PC-3 (cell line): Measurements from ENCODE around the gene CHP2. TPM values are rescaled to one million over a fixed set of nuclear protein-coding genes. Genes with fewer than 3 reads are reported as not detected.
A peak's percentile ranks its signal among the peaks of the same experiment; 100 is the strongest.

Experiments
- ATAC-seq: fragments of 200-7000 bp; cut with Tn5 transposase; 2 replicates; pipeline ENCODE4 v1.9.1; 2020; ENCODE audit warnings: mild to moderate bottlenecking, moderate library complexity
- BruUV-seq: library from RNA; stranded (reverse); fragments of 400-500 nt; replicated peaks from 2 replicates; lab custom pipeline; 2021; lab: Mats Ljungman, UMichigan
- CTCF ChIA-PET: fragments of 300-600 bp; sonication (Branson Sonifier 250); formaldehyde crosslinking; loops from one replicate; lab custom pipeline; 2022; ENCODE audit warnings: antibody characterized with exemption; lab: Charles Lee
- POLR2A ChIA-PET: fragments of 300-600 bp; sonication (Branson Sonifier 250); formaldehyde crosslinking; loops from one replicate; lab custom pipeline; 2022; ENCODE audit warnings: antibody characterized with exemption; ENCODE audit not compliant: unreplicated experiment; lab: Charles Lee
- DNase-seq: peaks from one replicate; pipeline ENCODE4 v3.0.0-alpha.2; 2015
- H2AFZ ChIP-seq: fragments of 300-600 bp; sonication (generic); 2 replicates; pipeline ENCODE4 v1.6.0; 2016; ENCODE audit warnings: antibody characterized with exemption, low read length
- H3F3A ChIP-seq: fragments of 300-600 bp; sonication (generic); one replicate; pipeline ENCODE4 v1.6.0; 2017; ENCODE audit warnings: antibody characterized with exemption, low read length, control low read depth, mild to moderate bottlenecking; ENCODE audit not compliant: unreplicated experiment
- H3K27ac ChIP-seq: fragments of 300-600 bp; sonication (generic); 2 replicates; pipeline ENCODE4 v1.5.1; 2016; ENCODE audit warnings: mild to moderate bottlenecking, low read length
- H3K27me3 ChIP-seq: fragments of 300-600 bp; sonication (generic); 2 replicates; pipeline ENCODE4 v1.6.1; 2016; ENCODE audit warnings: low read length, mixed read lengths
- H3K36me3 ChIP-seq: fragments of 300-600 bp; sonication (generic); 2 replicates; pipeline ENCODE4 v1.6.1; 2016; ENCODE audit warnings: low read depth, mixed run types, low read length, mixed read lengths
- H3K4me1 ChIP-seq: fragments of 300-600 bp; sonication (generic); 2 replicates; pipeline ENCODE4 v1.5.1; 2016; ENCODE audit warnings: low read length; ENCODE audit not compliant: insufficient read depth
- H3K4me2 ChIP-seq: fragments of 300-600 bp; sonication (generic); 2 replicates; pipeline ENCODE4 v1.6.0; 2016; ENCODE audit warnings: low read length
- H3K4me3 ChIP-seq: fragments of 300-600 bp; sonication (generic); 2 replicates; pipeline ENCODE4 v1.5.1; 2016; ENCODE audit warnings: mild to moderate bottlenecking, low read length, mixed read lengths
- H3K79me2 ChIP-seq: fragments of 300-600 bp; sonication (generic); 2 replicates; pipeline ENCODE4 v1.6.1; 2017; ENCODE audit warnings: low read length, mixed read lengths
- H3K9ac ChIP-seq: fragments of 300-600 bp; sonication (generic); 2 replicates; pipeline ENCODE4 v1.6.0; 2016; ENCODE audit warnings: mild to moderate bottlenecking, low read length
- H3K9me2 ChIP-seq: fragments of 300-600 bp; sonication (generic); replicated peaks from 2 replicates; pipeline ENCODE4 v1.6.1; 2016; ENCODE audit warnings: mixed run types, low read length, mixed read lengths
- H3K9me3 ChIP-seq: fragments of 300-600 bp; sonication (generic); 2 replicates; pipeline ENCODE4 v1.6.1; 2016; ENCODE audit warnings: low read length, mixed read lengths
- H4K20me1 ChIP-seq: fragments of 300-600 bp; sonication (generic); 2 replicates; pipeline ENCODE4 v1.6.1; 2016; ENCODE audit warnings: low read length, mixed read lengths
- EZH2 ChIP-seq: fragments of 300-600 bp; sonication (generic); IDR thresholded peaks from one replicate; pipeline ENCODE4 v1.6.1; 2017; ENCODE audit warnings: antibody characterized with exemption, mild to moderate bottlenecking, low read length; ENCODE audit not compliant: unreplicated experiment
- EZH2phosphoT487 ChIP-seq: fragments of 300-600 bp; sonication (generic); IDR thresholded peaks from 2 replicates; pipeline ENCODE4 v1.6.1; 2018; ENCODE audit warnings: mild to moderate bottlenecking, antibody characterized with exemption, low read length, borderline replicate concordance
- intact Hi-C: fragments of 100-400 bp; cut with micrococcal nuclease; formaldehyde crosslinking; loops from 2 replicates; pipeline ENCODE4 v1.9.0; 2023
- total RNA-seq: library from RNA; depleted of rRNA; stranded (reverse); fragments of >200 nt; gene quantifications from 2 replicates; pipeline ENCODE4 v1.2.3, GENCODE V29; 2014
- TF ChIP-seq, protein P1 (sequence below): fragments of 300-600 bp; sonication (generic); conservative IDR thresholded peaks from 2 replicates; pipeline ENCODE4 v1.5.1; 2017; ENCODE audit warnings: antibody characterized with exemption, low read depth, mild to moderate bottlenecking, low read length

Gene CHP2
- total RNA-seq, 1 experiment from 2014 or later, result not detected

DNA sequence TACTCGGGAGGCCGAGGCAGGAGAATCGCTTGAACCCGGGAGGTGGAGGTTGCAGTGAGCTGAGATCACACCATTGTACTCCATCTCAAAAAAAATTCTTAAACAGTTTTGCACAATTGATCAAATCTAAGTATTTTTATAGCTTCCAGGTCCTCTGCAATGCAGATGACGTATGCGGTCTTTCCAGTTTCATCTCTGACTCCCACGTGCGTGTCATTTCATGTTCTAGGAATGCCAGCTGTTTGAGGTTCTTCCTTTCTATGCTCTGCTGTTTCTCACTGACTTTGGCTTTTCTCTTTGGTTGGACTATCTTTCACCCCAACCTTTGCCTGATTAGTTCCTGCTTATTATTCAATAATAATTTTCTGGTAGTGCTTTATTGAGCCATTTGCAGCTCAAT is 16.2 kb downstream of the CHP2 start:
- Histone ChIP-seq H3K4me3 (no peak overlapping the region), H3F3A (no peaks in the 10 kb centered on the region), H4K20me1 (no peaks in the 10 kb centered on the region), H3K4me1 (no peaks in the 10 kb centered on the region), H3K4me2 (no peak overlapping the region), H3K9me2 (no peaks in the 10 kb centered on the region), H3K9ac (no peak overlapping the region), H3K27ac (no peak overlapping the region), H3K27me3 (peaks cover 11% of the 10 kb centered on the region), H3K9me3 (no peaks in the 10 kb centered on the region), H3K79me2 (no peaks in the 10 kb centered on the region), H2AFZ (no peak overlapping the region), H3K36me3 (no peaks in the 10 kb centered on the region)
- intact Hi-C loops, result no loop called here
- peak; percentile 4 for DNase-seq
- POLR2A ChIA-PET, result no interaction called here
- BruUV-seq, result no TSS peak
- no peak for ATAC-seq
- TF ChIP-seq, protein P1, sequence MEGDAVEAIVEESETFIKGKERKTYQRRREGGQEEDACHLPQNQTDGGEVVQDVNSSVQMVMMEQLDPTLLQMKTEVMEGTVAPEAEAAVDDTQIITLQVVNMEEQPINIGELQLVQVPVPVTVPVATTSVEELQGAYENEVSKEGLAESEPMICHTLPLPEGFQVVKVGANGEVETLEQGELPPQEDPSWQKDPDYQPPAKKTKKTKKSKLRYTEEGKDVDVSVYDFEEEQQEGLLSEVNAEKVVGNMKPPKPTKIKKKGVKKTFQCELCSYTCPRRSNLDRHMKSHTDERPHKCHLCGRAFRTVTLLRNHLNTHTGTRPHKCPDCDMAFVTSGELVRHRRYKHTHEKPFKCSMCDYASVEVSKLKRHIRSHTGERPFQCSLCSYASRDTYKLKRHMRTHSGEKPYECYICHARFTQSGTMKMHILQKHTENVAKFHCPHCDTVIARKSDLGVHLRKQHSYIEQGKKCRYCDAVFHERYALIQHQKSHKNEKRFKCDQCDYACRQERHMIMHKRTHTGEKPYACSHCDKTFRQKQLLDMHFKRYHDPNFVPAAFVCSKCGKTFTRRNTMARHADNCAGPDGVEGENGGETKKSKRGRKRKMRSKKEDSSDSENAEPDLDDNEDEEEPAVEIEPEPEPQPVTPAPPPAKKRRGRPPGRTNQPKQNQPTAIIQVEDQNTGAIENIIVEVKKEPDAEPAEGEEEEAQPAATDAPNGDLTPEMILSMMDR, result no peak
- CTCF ChIA-PET, result no interaction called here

- no peak for ATAC-seq
- TF ChIP-seq, protein P1, result no peak
- TF ChIP-seq EZH2 (no peak), EZH2phosphoT487 (no peak)
- no peaks in the 10 kb centered on the region for H3K9me2 ChIP-seq
- H2AFZ ChIP-seq, result no peak overlapping the region
- H3K27me3 ChIP-seq, result peaks cover 11% of the 10 kb centered on the region
- intact Hi-C loops, result no loop called here
- no peak overlapping the region for H3K9ac ChIP-seq
- H3K9me3 ChIP-seq, result no peaks in the 10 kb centered on the region
- H4K20me1 ChIP-seq, result no peaks in the 10 kb centered on the region
- H3K79me2 ChIP-seq, result no peaks in the 10 kb centered on the region
- CTCF ChIA-PET, result no interaction called here
- DNase-seq, result no peak
- H3K27ac ChIP-seq, result no peak overlapping the region
- no peaks in the 10 kb centered on the region for H3K36me3 ChIP-seq
- POLR2A ChIA-PET, result no interaction called here
- no peak overlapping the region for H3K4me3 ChIP-seq
- H3K4me2 ChIP-seq, result no peak overlapping the region
- BruUV-seq, result no TSS peak
- H3K4me1 ChIP-seq, result no peaks in the 10 kb centered on the region
- H3F3A ChIP-seq, result no peaks in the 10 kb centered on the region
Measured at GRCh38 chr16:23771642-23772041, 16.8 kb downstream of the CHP2 start.

GRCh38 chr16:23773339-23773738 is 18.5 kb downstream of the CHP2 start:
- no peak overlapping the region for H3K4me3 ChIP-seq
- no peak overlapping the region for H2AFZ ChIP-seq
- no peaks in the 10 kb centered on the region for H3K36me3 ChIP-seq
- no peaks in the 10 kb centered on the region for H3K9me3 ChIP-seq
- H3K4me2 ChIP-seq, result no peak overlapping the region
- CTCF ChIA-PET, result no interaction called here
- DNase-seq, result no peak
- intact Hi-C loops, result no loop called here
- no peaks in the 10 kb centered on the region for H4K20me1 ChIP-seq
- TF ChIP-seq, protein P1, result no peak
- TF ChIP-seq EZH2phosphoT487 (no peak), EZH2 (no peak)
- H3F3A ChIP-seq, result no peaks in the 10 kb centered on the region
- H3K27me3 ChIP-seq, result peaks cover 11% of the 10 kb centered on the region
- H3K4me1 ChIP-seq, result no peaks in the 10 kb centered on the region
- H3K27ac ChIP-seq, result no peak overlapping the region
- no peaks in the 10 kb centered on the region for H3K79me2 ChIP-seq
- no TSS peak for BruUV-seq
- no peaks in the 10 kb centered on the region for H3K9me2 ChIP-seq
- no peak for ATAC-seq
- no peak overlapping the region for H3K9ac ChIP-seq
- POLR2A ChIA-PET, result no interaction called here
